Progenitor cell of endocrine pancreas (in vitro differentiated cells): ENCODE data around the gene RPTOR. TPM values are rescaled to one million over a fixed set of nuclear protein-coding genes. Genes with fewer than 3 reads are reported as not detected.

Source experiments
- DNase-seq: peaks from one replicate; pipeline ENCODE4 v3.0.0; 2021; ENCODE audit warnings: low spot score; ENCODE audit not compliant: unreplicated experiment
- H3K27ac Mint-ChIP-seq: 2 replicates; pipeline ENCODE4 v1.8.0; 2021; ENCODE audit warnings: mild to moderate bottlenecking, moderate library complexity, mixed read lengths
- H3K27me3 Mint-ChIP-seq: 2 replicates; pipeline ENCODE4 v1.8.0; 2021; ENCODE audit warnings: mixed read lengths
- H3K36me3 Mint-ChIP-seq: 2 replicates; pipeline ENCODE4 v1.8.0; 2022; ENCODE audit warnings: mixed read lengths; ENCODE audit not compliant: insufficient read depth
- H3K4me1 Mint-ChIP-seq: 2 replicates; pipeline ENCODE4 v1.8.0; 2021; ENCODE audit warnings: low read depth, mixed read lengths
- H3K4me3 Mint-ChIP-seq: 2 replicates; pipeline ENCODE4 v1.8.0; 2021; ENCODE audit warnings: low read depth, mild to moderate bottlenecking, moderate library complexity, mixed read lengths
- H3K9me3 Mint-ChIP-seq: 2 replicates; pipeline ENCODE4 v1.8.0; 2021; ENCODE audit warnings: low read depth, mixed read lengths
- CTCF ChIP-seq: fragments of 200-600 bp; sonication (generic); IDR thresholded peaks from one replicate; pipeline ENCODE4 v1.5.0; 2021; ENCODE audit warnings: antibody characterized with exemption, mild to moderate bottlenecking; ENCODE audit not compliant: unreplicated experiment
- total RNA-seq: library from RNA; stranded (reverse); gene quantifications from 2 replicates; pipeline ENCODE4 v1.2.1, GENCODE V29; 2021

RPTOR gene
- total RNA-seq, 1 donor from 2014 or later = 40.0 TPM

- Mint-ChIP-seq H3K27ac (no peak overlapping the region), H3K36me3 (peaks cover 10% of the 10 kb centered on the region), H3K27me3 (no peaks in the 10 kb centered on the region), H3K4me1 (no peaks in the 10 kb centered on the region), H3K4me3 (no peak overlapping the region), H3K9me3 (no peaks in the 10 kb centered on the region)
- DNase-seq = no peak
- no peak for TF ChIP-seq CTCF
Measured at GRCh38 chr17:80826346-80826954, 281.8 kb downstream of the RPTOR start.

DNA sequence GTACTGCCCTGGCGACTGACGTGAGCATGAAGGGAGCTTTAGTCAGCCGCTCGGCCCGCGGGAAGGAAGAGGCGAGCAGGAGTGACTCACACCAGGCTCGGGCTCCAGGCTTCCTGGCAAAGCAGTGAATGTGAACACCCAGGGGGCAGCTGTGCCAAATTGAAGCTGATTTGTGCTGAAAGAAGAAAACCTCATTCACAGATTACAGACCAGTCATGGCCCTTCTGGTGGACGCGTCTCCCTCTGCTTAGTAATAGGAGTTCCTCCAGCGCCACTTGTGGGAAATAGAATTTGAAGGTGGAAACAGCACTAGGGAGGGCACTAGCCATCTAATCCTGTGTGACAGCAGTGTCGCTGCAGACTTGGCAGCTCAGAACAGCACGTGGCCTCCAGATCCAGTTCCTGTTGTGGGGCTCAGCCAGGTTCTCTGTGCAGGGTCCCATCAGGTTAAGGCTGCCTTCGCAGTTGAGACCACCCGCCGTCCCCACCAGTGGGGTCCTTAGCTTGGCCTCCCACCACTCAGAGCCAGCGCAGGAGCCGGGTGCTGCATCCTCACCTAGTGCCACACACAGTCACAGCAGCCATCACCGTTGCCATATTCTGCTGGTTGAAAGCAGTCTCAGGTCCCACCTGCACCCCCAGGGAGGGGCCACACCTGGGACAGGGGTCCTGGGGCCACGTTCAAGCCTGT, 282.5 kb downstream of the RPTOR start:
- no peak for TF ChIP-seq CTCF
- no peak overlapping the region for H3K27ac Mint-ChIP-seq
- peaks cover 13% of the 10 kb centered on the region for H3K36me3 Mint-ChIP-seq

GRCh38 chr17:80827646-80828643, 283.3 kb downstream of the RPTOR start:
- no peak for TF ChIP-seq CTCF
- Mint-ChIP-seq H3K27me3 (peaks cover 2% of the 10 kb centered on the region), H3K4me3 (no peak overlapping the region), H3K9me3 (no peaks in the 10 kb centered on the region), H3K4me1 (peaks cover 7% of the 10 kb centered on the region), H3K27ac (no peak overlapping the region), H3K36me3 (peaks cover 10% of the 10 kb centered on the region)
- no peak for DNase-seq

More for the DNA sequence above, 282.5 kb downstream of the RPTOR start:
- no peak overlapping the region for H3K4me3 Mint-ChIP-seq
- DNase-seq = no peak
- peaks cover 2% of the 10 kb centered on the region for H3K4me1 Mint-ChIP-seq
- H3K27me3 Mint-ChIP-seq = peaks cover 2% of the 10 kb centered on the region
- no peaks in the 10 kb centered on the region for H3K9me3 Mint-ChIP-seq

DNA sequence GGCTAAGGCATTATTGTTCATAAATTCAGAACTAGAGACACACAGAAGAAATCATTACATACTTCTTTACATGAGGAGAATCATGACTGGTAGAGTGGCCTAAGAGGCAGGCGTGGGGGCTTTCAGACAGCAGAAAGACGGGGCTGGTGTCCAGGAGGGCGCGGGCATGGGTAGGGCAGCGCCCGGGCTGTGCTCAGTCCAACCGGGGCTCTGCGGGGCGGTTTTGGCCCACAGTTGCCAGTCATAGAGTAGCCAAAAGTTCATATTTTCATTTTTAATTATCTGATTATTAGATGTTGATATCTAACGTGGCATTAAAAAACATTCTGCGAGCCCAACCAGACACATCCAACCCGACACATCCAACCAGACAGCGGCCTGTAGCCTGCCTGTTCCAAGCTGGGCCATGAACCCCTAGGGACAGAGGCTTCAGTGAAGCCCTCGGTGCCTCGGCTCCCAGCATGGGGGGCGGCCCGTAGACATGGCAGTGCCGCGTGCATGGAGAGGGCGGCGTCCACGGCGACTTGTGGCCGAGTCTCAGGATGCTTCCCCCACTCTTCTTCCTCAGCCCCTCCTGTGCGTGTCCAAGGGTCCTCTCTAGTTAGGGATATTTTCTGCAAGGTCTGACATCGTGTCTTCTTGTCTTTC, 284.7 kb downstream of the RPTOR start:
- no peaks in the 10 kb centered on the region for H3K9me3 Mint-ChIP-seq
- H3K27ac Mint-ChIP-seq = no peak overlapping the region
- H3K4me3 Mint-ChIP-seq = no peak overlapping the region
- H3K27me3 Mint-ChIP-seq = peaks cover 2% of the 10 kb centered on the region
- TF ChIP-seq CTCF = no peak
- peaks cover 10% of the 10 kb centered on the region for H3K36me3 Mint-ChIP-seq
- DNase-seq = no peak
- H3K4me1 Mint-ChIP-seq = peaks cover 11% of the 10 kb centered on the region
